Measurements from ENCODE around the gene KCNB1.

KCNB1 gene

GRCh38 chr20:49406666-49407065 is 75.8 kb downstream of the KCNB1 start:
- DNase-seq = no peak

DNA sequence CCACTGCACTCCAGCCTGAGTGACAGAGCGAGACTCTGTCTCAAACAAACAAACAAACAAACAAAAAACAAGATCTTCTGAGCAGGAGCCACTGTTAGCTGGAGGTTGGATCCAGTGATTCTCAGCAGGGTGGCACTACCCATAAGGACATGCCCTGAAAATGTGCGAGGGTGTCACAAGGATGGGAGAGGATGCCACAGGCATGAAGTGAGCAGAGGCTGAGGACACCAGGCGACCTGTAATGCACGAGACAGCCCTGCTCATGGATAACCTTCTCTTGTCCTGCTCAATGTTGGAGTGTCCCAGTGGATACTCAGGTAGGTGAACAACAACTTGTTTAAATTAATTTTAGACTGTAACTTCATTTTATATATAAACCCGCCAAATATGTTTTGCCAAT is 76.8 kb downstream of the KCNB1 start:
- no peak for DNase-seq

- DNase-seq = no peak
Measured at GRCh38 chr20:49405062-49405683, 77.3 kb downstream of the KCNB1 start.

DNA sequence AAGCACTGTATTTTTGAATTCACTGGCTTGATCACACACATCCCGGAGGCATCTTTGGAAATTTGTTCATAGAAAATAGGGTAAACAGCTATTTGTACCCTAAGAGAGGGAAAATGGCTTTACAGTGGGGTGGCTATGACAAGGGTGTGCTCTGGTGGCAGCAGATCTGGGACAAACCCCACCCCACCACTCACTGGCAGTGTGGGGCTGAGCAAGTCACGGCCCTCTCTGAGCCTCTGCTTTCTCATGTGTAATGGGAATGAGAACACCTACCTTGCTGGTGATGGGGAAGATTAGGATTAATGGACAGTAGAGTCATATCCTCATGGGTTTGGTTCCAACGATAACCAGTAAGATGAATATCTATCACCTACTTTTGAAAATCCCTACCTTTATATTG is 78.0 kb downstream of the KCNB1 start:
- no peak for DNase-seq

DNA sequence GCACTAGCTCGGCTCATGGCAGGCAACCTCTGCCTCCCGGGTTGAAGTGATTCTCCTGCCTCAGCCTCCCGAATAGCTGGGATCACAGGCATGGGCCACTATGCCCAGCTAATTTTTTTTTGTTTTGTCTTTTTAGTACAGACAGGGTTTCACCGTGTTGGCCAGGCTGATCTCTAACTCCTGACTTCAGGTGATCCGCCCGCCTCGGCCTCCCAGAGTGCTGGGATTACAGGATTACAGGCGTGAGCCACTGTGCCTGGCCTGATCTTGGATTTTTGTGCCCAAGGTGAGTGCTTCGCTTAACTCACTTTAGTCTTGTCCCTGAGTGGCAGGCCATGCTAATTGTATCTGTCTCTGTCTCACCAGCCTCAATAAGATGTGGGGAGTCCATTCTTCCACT is 78.6 kb downstream of the KCNB1 start:
- no peak for DNase-seq

DNA sequence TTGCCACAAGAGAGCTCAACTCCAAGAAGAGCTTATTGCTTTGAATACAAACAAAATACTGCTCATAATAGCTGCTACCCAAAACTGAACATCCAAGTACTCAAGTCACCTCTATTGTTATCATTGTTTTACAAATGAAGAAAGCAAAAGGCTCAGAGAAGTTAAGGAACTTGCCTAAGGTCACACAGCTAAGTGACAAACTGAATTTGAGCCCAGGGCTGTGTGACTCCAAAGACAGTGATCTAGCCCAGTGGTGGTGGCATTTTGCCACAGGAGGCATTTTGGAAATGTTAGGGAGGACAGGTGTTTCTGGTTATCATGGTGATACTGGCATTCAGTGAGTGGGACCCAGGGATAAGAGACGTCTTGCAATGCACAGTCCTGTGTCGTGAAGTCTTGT is 79.5 kb downstream of the KCNB1 start:
- DNase-seq = no peak

DNA sequence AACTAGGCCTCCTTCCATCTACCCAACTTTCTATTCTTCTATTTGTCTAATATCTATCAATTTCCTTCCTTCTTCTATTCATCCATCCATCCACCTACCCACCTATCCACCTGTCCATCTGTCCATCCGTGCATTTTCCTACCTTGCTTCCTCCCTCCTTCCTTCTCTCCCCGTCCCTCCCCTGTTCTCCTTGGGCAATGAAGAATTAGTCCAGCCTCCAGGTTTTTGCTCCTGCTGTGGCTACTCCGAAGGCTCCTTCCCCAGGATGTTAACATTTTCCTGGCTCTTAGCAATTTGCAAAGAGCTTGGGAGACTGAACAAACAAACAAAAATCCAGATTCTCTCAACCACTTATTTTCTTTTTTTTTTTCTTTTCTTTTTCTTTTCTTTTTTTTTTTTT is 81.6 kb downstream of the KCNB1 start:
- DNase-seq = no peak

- DNase-seq = no peak
Measured at GRCh38 chr20:49400410-49400809, 82.1 kb downstream of the KCNB1 start.

- DNase-seq = no peak
Measured at GRCh38 chr20:49399329-49399728, 83.1 kb downstream of the KCNB1 start.

DNA sequence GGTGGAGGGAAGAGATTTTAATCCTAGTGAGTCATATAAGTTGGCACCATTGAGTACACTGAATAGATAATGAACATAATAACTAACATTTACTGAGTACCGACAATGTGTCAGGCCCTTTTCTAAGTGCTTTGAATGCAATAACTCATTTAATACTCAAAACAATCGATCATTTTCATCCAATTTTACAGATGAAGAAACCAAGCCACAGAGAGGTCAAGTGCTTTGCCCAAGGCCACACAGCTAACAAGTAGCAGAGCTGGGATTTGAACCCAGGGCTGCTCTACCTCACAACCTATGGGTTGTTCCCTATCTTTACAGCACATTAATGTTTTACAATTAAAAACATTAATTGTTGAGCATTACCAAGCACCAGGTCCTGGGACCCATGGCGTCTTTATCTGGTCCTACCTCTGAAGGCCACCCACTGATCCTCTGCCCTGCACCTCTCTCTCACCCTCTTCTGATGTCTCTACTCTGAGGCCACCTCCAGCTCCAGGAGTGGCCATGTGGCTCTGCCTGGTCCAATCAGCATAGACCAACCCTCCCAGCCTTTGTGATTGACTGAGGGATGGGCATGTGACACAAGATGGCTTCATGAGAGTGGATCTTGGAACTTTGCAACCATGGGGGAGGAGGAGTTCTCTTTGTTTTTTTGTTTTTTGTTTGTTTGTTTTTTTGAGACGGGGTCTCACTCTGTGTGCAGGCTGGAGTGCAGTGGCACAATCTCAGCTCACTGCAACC is 83.9 kb downstream of the KCNB1 start:
- no peak for DNase-seq

GRCh38 chr20:49397525-49397924 is 84.9 kb downstream of the KCNB1 start:
- no peak for DNase-seq

DNA sequence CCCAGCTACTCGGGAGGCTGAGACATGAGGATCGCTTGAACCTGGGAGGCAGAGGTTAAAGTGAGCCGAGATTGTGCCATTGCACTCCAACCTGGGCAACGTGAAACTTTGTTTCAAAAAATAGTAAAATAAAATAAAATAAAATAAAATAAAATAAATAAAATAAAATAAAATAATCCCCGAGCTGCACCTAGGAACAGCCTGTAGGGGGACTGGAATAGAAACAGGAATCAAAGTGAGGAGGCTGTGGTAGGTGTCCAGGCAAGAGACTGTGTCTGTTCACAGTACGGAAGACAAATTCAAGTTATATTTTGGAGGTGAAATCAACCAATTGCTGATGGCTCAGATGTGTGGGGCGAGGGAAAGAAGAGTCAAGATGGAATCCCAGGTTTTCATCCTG is 86.2 kb downstream of the KCNB1 start:
- no peak for DNase-seq

- no peak for DNase-seq
Measured at GRCh38 chr20:49395659-49396058, 86.8 kb downstream of the KCNB1 start.

DNA sequence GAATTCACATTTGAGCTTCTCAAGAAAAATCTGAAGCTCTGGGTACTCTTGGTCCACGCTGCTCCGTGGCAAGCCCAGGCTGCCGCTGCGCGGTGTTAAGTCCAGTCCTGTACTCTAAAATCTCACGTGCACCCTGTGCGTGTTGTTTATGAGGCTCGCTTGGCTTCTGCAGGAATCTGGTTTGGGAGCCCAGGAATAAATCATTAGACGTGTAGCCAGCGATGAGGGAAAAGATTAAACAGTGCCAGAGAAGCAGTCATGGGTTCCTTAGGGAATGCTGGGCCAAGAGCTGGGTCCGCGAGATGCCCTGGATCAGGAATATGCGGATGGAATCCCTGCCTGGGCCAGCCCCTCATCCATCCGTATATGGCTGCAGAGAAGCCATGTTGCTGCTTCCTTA is 87.3 kb downstream of the KCNB1 start:
- DNase-seq = no peak

- no peak for DNase-seq
Measured at GRCh38 chr20:49394757-49395156, 87.7 kb downstream of the KCNB1 start.

DNA sequence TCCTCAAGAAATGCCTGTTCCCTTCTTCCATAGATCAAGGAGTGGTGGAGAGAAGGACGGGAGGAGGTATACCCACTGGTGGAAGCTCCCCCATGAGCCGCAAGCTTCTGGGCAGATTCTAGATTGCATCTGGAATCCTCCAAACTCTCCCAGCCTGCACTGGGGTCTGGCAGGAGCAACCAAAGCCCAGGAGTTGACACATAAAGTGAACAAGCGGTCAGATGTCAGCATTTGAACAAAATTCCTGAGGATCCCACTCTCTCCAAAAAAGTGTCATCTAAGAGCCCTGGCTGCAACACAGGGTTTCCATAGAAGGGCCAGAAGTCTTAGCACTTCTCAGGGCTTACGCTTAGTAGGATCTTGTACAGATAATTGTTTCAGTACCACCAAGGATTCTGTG is 88.2 kb downstream of the KCNB1 start:
- no peak for DNase-seq

DNA sequence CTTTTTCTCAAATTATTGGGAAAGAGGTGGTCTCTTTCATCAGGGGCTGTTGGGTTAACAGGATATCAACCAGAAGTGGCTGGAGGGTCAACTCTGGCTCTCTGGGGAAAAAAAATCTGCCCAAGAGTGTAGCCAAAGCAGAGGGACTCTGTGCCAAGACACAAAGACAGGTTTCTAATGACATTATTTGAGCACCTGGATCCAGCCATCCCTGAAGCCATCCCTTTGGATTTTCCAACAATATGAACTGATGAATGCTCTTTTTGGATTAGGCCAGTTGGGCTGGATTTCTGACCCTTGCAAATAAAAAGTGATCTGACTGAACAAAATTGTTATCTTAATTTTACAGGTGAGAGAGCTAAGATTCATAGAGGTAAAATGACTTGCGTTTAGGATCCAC is 88.7 kb downstream of the KCNB1 start:
- DNase-seq = no peak

DNA sequence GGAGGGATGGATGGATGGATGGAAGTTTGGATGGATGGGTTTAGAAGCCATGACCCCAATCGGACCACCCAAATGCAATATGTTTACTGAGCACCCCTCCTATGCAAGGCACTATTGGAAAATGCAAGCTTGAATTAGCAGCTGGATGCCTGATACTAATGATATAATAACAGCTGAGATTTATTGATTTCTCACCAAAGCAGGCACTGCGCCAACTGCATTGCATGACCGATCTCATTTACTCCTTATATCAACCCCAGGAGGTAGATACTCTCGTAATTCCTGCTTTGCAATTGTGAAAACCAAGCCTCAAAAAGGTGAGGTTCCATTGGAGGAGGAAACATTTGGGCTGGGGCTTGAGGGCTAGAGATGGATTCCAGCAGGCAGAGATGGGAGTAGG is 89.7 kb downstream of the KCNB1 start:
- DNase-seq = no peak

DNA sequence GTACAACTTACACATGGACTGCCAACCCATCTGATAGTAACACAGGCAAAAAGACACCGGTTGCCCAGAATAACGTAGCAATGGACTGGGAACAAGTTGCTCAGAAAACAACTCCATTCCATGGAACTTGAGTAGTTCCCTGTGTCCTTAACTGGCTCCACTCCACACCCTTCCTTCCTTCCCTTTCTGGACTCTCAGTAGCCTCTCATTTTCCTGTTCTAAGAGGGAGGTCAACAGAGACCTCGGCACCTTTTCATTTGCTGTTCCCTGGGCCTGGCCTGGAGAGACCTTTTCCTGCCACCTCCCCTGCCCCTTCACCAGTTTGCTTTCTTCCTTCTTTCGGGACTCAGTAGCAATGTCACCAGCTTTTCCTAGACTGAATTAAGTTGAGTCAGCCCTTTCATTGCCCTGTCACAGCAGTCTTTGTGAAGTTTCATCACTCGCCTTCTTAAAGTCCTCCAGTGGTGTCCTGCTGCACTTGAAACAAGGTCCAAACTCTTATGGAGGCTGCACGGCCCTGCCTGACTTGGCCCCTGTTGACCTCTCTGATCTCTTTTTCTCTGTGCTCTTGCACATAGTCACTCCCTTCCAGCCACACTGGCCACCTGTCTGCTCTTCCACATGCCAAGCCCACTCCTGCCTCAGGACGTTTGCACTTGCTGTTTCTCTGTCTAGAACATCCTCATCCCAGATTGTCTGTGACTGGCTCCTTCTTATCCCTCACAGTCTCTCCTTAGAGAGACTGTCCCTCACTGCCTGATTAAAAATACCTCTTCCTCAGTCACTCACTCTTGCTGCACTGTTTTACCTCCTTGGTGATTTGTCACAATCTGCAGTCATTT is 90.8 kb downstream of the KCNB1 start:
- DNase-seq = no peak

DNA sequence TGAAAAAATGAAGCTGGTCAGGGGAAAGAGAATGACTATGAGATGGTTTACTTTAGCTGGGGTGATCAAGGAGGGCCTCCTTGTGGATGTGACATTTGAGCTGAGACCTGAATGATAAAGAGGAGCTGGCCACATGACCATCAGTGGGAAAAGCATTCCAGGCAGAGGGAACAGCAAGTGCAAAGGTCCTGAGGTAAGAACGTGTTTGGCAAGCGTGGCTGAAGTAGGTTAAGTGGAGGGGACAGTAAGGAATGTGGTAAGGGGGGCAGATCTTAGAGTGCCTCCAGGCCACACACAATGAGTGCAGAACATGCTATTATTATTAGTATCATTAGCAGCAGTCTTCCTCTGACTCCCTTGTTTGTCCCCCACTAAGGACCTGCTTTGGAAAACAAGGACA is 92.6 kb downstream of the KCNB1 start:
- no peak for DNase-seq

- DNase-seq = no peak
Measured at GRCh38 chr20:49388744-49389143, 93.7 kb downstream of the KCNB1 start.

- no peak for DNase-seq
Measured at GRCh38 chr20:49387581-49387939, 94.9 kb downstream of the KCNB1 start.

DNA sequence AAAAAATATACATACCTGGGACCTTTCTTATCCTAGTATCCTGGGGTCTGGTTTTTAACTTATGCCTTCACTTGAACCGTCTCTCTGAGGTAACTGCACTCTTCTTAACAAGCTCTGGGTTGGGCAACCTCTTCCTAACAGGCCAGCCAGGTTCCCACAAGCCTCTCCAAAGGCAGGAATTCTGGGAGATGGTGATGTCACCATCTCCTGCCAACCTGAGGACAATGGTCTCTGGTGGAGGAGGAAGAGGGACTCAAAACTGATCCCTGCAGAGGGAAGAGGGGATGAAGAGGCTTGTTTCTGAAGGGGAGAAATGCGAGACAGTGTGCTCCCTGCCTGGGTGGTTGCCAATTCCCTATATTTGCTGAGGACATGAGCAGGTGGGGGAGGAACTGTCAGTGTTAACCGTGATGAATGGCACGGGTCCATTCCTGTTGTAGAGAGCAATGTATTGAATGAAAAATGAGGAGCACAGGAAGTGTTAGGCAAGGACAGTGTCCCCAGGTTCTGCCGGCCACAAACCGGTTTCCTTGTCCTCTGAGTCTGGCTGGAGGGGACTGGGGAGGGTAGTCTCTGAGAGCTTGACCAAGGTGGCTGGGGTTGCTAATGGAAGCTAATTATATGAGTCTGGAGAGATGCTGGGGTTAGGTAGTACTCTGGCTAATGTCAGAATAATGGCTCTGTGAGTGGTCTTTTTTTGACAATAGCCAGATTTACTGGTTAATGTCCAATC is 95.5 kb downstream of the KCNB1 start:
- DNase-seq = no peak

Measured in CD4-positive, alpha-beta T cell treated with Interleukin-1 beta for 1 hour (primary cell).